NK-92 treated with Interleukin-12 subunit alpha and Interleukin-12 subunit beta, amount 100 ng/mL, for 24 hours (cell line): ENCODE results near the gene SUPT20HL1.

ENCODE experiments used
- DNase-seq: peaks from one replicate; lab custom pipeline; 2025; lab: John Stamatoyannopoulos, UW

The SUPT20HL1 gene

GRCh38 chrX:24396931-24397279, 36.5 kb downstream of the SUPT20HL1 start:
- no peak for DNase-seq

- DNase-seq: no peak
Observed at GRCh38 chrX:24398766-24399165, 38.3 kb downstream of the SUPT20HL1 start.

GRCh38 chrX:24399550-24399949, 39.1 kb downstream of the SUPT20HL1 start:
- no peak for DNase-seq

GRCh38 chrX:24405959-24406358, 45.5 kb downstream of the SUPT20HL1 start:
- no peak for DNase-seq
